ENCODE data around the gene CRYBB3.
"Not testable (repeated sequence)": the region's sequence is repeated elsewhere in the genome, so short reads cannot be mapped to it uniquely, and the experiment has no call there.

Gene CRYBB3

DNA sequence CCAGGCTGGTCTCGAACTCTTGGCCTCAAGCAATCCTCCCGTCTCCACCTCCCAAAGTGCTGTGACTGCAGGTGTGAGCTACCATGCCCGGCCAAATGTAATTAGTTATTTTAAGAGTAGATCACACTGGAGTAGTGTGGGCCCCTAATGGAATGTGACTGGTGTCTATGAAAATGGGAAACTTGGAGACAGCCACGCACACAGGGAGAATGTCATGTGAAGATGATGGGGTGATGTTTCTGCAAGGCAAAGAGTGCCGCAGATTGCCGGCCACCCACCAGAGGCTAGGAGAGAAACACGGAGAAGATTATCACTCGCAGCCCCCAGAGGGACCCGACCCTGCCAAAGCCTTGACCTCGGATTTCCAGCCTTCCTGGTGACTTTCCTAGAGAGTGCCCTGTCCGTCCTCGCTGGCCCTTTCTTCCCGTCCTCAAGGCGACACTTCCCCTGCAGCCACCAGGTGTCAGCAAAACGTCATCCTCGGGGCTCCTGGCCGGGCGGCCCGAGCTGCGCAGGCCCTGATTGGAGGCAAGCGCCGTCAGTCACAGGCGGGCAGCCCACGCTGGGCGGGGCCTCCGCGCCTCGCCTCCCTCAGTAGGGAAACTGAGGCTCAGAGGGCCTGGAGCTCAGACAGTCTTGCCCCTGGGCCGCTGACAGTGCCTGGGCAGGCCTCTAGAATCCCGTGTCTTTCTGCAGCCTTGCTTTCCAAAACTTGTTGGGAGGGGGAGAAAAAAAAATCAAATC lies 36.1 kb downstream of the CRYBB3 start:
- peak; percentile 22 for DNase-seq (ENCODE audit: extremely low read depth, low read depth)
- TF ChIP-seq, protein P1, sequence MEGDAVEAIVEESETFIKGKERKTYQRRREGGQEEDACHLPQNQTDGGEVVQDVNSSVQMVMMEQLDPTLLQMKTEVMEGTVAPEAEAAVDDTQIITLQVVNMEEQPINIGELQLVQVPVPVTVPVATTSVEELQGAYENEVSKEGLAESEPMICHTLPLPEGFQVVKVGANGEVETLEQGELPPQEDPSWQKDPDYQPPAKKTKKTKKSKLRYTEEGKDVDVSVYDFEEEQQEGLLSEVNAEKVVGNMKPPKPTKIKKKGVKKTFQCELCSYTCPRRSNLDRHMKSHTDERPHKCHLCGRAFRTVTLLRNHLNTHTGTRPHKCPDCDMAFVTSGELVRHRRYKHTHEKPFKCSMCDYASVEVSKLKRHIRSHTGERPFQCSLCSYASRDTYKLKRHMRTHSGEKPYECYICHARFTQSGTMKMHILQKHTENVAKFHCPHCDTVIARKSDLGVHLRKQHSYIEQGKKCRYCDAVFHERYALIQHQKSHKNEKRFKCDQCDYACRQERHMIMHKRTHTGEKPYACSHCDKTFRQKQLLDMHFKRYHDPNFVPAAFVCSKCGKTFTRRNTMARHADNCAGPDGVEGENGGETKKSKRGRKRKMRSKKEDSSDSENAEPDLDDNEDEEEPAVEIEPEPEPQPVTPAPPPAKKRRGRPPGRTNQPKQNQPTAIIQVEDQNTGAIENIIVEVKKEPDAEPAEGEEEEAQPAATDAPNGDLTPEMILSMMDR (IDR thresholded peaks at IDR 0.05; ENCODE audit: low read depth, low read length): peak; percentile 44

DNA sequence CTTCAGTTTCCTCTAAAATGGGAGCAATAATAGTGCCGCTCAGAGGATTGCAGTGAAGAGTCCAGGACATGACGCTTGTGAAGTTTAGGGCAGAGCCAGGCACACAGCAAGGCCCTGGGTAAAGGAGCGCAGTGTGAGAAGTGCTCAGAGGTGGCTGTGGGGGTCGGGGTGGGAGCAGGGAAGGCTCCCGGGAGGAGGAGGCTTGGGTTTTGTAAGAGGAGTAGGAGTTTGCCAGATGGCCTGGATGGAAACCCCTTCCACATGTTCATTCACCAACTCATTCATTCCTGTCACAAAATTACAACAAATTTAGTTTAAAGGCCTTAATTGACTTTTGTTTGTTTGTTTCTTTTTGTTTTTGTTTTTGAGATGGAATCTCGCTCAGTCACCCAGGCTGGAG lies 36.8 kb downstream of the CRYBB3 start:
- TF ChIP-seq, protein P1 (IDR thresholded peaks at IDR 0.05; ENCODE audit: low read depth, low read length): no peak
- DNase-seq (ENCODE audit: extremely low read depth, low read depth): no peak

DNA sequence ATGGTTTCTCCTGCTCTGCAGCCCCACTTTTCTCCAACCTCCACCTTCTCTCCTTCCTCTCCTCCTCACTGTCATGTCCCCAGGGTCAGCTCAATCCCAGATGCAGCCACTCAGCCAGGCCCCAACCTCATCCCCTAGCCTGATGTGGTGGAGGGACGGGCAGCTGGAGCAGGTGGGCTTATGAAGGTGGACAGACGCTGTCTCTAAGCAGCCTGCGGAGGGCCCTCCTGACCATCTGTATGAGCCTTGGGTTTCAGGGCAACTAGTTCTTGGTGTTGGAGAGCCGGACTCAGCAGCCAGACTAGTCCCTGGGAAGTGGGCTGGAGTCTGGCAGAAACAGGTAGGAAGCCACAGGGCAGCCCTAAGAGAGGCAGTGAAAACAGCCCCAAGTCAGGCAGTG lies 37.8 kb downstream of the CRYBB3 start:
- TF ChIP-seq, protein P1 (IDR thresholded peaks at IDR 0.05; ENCODE audit: low read depth, low read length): no peak
- DNase-seq (ENCODE audit: extremely low read depth, low read depth): no peak

DNA sequence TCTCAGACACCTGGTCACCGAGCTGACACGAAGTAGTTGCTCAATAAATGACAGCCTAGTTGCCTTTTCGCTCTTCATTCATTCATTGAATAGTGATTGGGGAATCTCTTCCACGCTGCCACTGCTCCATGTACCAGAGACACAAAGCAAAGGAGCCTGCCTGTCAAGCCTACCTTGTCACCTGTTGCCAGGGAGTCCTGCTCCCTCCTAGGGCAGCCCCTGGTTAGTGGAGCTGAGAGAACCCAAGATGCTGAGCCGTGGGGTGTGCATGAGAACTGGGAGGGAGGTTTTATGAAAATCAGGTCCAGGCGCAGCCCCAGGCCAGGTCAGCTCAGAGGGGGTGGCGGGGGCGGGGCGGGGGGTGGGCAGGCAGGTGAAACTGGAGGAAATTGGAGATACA lies 38.4 kb downstream of the CRYBB3 start:
- not testable (repeated sequence) for DNase-seq (ENCODE audit: extremely low read depth, low read depth)

DNA sequence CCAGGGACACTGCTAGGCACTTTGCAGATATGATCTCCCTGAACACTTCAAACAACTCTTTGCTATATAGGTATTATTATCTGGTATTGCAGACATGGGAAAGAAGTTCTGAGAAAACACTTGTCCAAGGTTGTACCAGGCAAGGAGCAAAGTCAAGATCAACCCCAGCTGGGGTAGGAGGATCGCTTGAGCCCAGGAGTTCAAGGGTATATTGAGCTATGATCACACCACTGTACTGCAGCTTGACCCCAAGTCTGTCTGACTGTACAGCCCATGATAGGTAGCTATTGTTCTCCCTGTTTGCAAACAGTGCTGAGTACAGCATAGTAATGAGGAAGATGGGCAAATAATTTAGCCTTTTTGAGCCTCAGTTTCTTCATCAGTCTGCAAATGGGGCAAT lies 55.5 kb downstream of the CRYBB3 start:
- DNase-seq (ENCODE audit: extremely low read depth, low read depth): not testable (repeated sequence)
